Neural cell (in vitro differentiated cells): ENCODE measurements around the gene LGALS3BP. TPM values are rescaled to one million over a fixed set of nuclear protein-coding genes. Genes with fewer than 3 reads are reported as not detected.

Source experiments
- H2AFZ ChIP-seq: fragments of 200-600, 300-800 bp; sonication (generic), shearing (Covaris generic); 2 replicates; pipeline ENCODE4 v1.6.0; 2014; ENCODE audit warnings: low read depth, mild to moderate bottlenecking, antibody characterized with exemption, low read length, moderate library complexity
- H3F3A ChIP-seq: fragments of 200-600 bp; shearing (Covaris generic); 2 replicates; pipeline ENCODE4 v1.6.1; 2016; ENCODE audit warnings: mild to moderate bottlenecking, moderate library complexity, mixed read lengths, antibody characterized with exemption, low read length; ENCODE audit not compliant: insufficient read depth, poor library complexity, severe bottlenecking
- H3K27ac ChIP-seq: fragments of 200-600, 300-800 bp; sonication (generic), shearing (Covaris generic); 2 replicates; pipeline ENCODE4 v1.5.1; 2014; ENCODE audit warnings: mild to moderate bottlenecking, low read length, moderate library complexity
- H3K27me3 ChIP-seq: fragments of 300-800, 200-600 bp; sonication (generic), shearing (Covaris generic); 2 replicates; pipeline ENCODE4 v1.6.0; 2014; ENCODE audit warnings: mild to moderate bottlenecking, low read depth, low read length, moderate library complexity; ENCODE audit not compliant: insufficient read depth
- H3K36me3 ChIP-seq: fragments of 300-800, 200-600 bp; sonication (generic), shearing (Covaris generic); 2 replicates; pipeline ENCODE4 v1.5.1; 2014; ENCODE audit warnings: mild to moderate bottlenecking, antibody characterized with exemption, low read length, moderate library complexity; ENCODE audit not compliant: insufficient read depth
- H3K4me2 ChIP-seq: fragments of 300-800, 200-600 bp; sonication (generic), shearing (Covaris generic); 2 replicates; pipeline ENCODE4 v1.6.0; 2014; ENCODE audit warnings: mild to moderate bottlenecking, low read length
- H3K4me3 ChIP-seq: fragments of 300-800, 200-600 bp; sonication (generic), shearing (Covaris generic); 2 replicates; pipeline ENCODE4 v1.5.1; 2014; ENCODE audit warnings: mild to moderate bottlenecking, low read length, moderate library complexity
- H3K79me2 ChIP-seq: fragments of 200-600 bp; shearing (Covaris generic); replicated peaks from 2 replicates; pipeline ENCODE4 v1.6.0; 2014; ENCODE audit warnings: mild to moderate bottlenecking, low read length, moderate library complexity; ENCODE audit not compliant: insufficient read depth
- H3K9ac ChIP-seq: fragments of 300-800, 200-600 bp; sonication (generic), shearing (Covaris generic); 2 replicates; pipeline ENCODE4 v1.6.1; 2016; ENCODE audit warnings: mild to moderate bottlenecking, low read length, mixed read lengths
- H3K9me2 ChIP-seq: fragments of 200-600 bp; shearing (Covaris generic); 2 replicates; pipeline ENCODE4 v1.6.1; 2016; ENCODE audit warnings: mild to moderate bottlenecking, low read length, mixed read lengths; ENCODE audit not compliant: insufficient read depth
- H3K9me3 ChIP-seq: fragments of 200-600, 300-800 bp; sonication (generic), shearing (Covaris generic); 2 replicates; pipeline ENCODE4 v1.6.1; 2016; ENCODE audit warnings: mild to moderate bottlenecking, mixed run types, low read length, moderate library complexity, mixed read lengths
- H4K20me1 ChIP-seq: fragments of 200-600 bp; shearing (Covaris generic); 2 replicates; pipeline ENCODE4 v1.6.1; 2016; ENCODE audit warnings: mild to moderate bottlenecking, mixed run types; ENCODE audit not compliant: insufficient read depth
- EP300 ChIP-seq: fragments of 450-650 bp; conservative IDR thresholded peaks from 2 replicates; pipeline ENCODE4 v1.6.1; 2014; ENCODE audit warnings: antibody characterized with exemption, mild to moderate bottlenecking, moderate library complexity; ENCODE audit not compliant: poor library complexity, severe bottlenecking
- EZH2 ChIP-seq: fragments of 200-600, 300-800 bp; shearing (Covaris generic), sonication (generic); IDR thresholded peaks from 2 replicates; pipeline ENCODE4 v1.6.1; 2014; ENCODE audit warnings: antibody characterized with exemption, low read length, borderline replicate concordance, mild to moderate bottlenecking; ENCODE audit not compliant: insufficient read depth, poor library complexity, severe bottlenecking
- MXI1 ChIP-seq: fragments of 450-650 bp; conservative IDR thresholded peaks from 2 replicates; pipeline ENCODE4 v1.6.1; 2014; ENCODE audit warnings: antibody characterized with exemption, mild to moderate bottlenecking; ENCODE audit not compliant: poor library complexity, severe bottlenecking
- POLR2AphosphoS5 ChIP-seq: IDR thresholded peaks from 2 replicates; pipeline ENCODE4 v1.6.1; 2012
- RAD21 ChIP-seq: fragments of 450-650 bp; conservative IDR thresholded peaks from 2 replicates; pipeline ENCODE4 v1.6.1; 2014; ENCODE audit warnings: antibody characterized with exemption, mild to moderate bottlenecking, moderate library complexity
- SMC3 ChIP-seq: fragments of 450-650 bp; conservative IDR thresholded peaks from 2 replicates; pipeline ENCODE4 v1.6.1; 2014; ENCODE audit warnings: antibody characterized with exemption, mild to moderate bottlenecking, moderate library complexity; ENCODE audit not compliant: poor library complexity
- TAF1 ChIP-seq: IDR thresholded peaks from 2 replicates; pipeline ENCODE4 v1.6.1; 2012; ENCODE audit warnings: low read depth
- polyA plus RNA-seq: library from polyadenylated mRNA; depleted of rRNA; stranded (reverse); fragments of >200 nt; gene quantifications from 2 replicates; pipeline ENCODE4 v1.2.3, GENCODE V29; 2014
- TF ChIP-seq, protein P1 (sequence below): IDR thresholded peaks from 2 replicates; pipeline ENCODE4 v1.6.1; 2012; ENCODE audit warnings: borderline replicate concordance
- TF ChIP-seq, protein P2 (sequence below): fragments of 450-650 bp; IDR thresholded peaks from 2 replicates; pipeline ENCODE4 v1.5.1; 2014; ENCODE audit warnings: antibody characterized with exemption, mild to moderate bottlenecking, moderate library complexity; ENCODE audit not compliant: poor library complexity, severe bottlenecking

LGALS3BP gene
- polyA plus RNA-seq, 1 donor from 2014 or later, result 5.4 TPM

DNA sequence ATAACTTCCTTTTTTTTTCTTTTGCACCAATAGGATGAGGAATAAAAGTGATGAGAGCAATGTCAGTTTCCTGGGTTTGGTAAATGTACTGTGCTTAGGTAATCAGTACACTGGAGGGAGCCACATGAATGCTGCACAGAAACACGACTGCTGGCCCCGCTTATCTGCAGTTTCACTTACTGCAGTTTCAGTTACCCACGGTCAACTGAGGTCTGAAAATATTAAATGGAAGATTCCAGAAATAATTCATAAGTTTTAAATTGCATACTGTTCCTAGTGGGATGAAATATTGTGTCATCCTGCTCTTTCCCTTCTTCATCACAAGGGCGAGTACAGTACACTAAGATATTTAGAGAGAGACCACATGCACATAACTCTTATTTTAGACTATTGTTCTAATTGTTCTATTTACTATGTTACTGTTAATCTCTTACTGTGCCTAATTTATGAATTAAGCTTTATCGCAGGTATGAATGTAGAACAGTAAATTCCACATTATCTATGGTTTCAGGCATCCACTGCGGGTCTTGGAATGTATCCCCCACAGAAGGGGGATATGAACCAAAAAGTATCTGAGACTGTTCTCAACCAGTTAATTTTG, 6.4 kb upstream of the LGALS3BP start:
- no peaks in the 10 kb centered on the region for H4K20me1 ChIP-seq
- H3K27ac ChIP-seq, result no peak overlapping the region
- no peak overlapping the region for H2AFZ ChIP-seq
- H3K9ac ChIP-seq, result no peak overlapping the region
- H3K36me3 ChIP-seq, result no peaks in the 10 kb centered on the region
- no peaks in the 10 kb centered on the region for H3K27me3 ChIP-seq
- no peaks in the 10 kb centered on the region for H3K9me2 ChIP-seq
- no peaks in the 10 kb centered on the region for H3K79me2 ChIP-seq
- H3K9me3 ChIP-seq, result no peaks in the 10 kb centered on the region
- H3K4me3 ChIP-seq, result no peak overlapping the region
- H3F3A ChIP-seq, result no peaks in the 10 kb centered on the region
- no peak overlapping the region for H3K4me2 ChIP-seq
- no peak for TF ChIP-seq MXI1
- TF ChIP-seq, protein P1, sequence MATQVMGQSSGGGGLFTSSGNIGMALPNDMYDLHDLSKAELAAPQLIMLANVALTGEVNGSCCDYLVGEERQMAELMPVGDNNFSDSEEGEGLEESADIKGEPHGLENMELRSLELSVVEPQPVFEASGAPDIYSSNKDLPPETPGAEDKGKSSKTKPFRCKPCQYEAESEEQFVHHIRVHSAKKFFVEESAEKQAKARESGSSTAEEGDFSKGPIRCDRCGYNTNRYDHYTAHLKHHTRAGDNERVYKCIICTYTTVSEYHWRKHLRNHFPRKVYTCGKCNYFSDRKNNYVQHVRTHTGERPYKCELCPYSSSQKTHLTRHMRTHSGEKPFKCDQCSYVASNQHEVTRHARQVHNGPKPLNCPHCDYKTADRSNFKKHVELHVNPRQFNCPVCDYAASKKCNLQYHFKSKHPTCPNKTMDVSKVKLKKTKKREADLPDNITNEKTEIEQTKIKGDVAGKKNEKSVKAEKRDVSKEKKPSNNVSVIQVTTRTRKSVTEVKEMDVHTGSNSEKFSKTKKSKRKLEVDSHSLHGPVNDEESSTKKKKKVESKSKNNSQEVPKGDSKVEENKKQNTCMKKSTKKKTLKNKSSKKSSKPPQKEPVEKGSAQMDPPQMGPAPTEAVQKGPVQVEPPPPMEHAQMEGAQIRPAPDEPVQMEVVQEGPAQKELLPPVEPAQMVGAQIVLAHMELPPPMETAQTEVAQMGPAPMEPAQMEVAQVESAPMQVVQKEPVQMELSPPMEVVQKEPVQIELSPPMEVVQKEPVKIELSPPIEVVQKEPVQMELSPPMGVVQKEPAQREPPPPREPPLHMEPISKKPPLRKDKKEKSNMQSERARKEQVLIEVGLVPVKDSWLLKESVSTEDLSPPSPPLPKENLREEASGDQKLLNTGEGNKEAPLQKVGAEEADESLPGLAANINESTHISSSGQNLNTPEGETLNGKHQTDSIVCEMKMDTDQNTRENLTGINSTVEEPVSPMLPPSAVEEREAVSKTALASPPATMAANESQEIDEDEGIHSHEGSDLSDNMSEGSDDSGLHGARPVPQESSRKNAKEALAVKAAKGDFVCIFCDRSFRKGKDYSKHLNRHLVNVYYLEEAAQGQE, result no peak

DNA sequence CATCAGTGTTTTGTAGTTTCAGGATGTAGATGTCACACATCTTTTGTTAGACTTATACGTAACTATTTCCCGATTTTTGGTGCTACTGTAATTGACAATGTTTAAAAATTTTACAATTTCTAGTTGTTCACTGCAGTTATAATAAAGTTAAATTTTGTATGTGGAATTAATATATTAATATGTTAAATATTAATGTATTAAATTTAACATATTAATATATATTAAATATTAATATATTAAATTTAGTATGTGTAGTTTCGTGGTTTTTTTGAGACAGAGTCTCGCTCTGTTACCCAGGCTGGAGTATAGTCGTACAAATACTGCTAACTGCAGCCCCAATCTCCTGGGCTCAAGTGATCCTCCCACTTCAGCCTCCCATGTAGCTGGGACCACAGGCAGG, 5.7 kb upstream of the LGALS3BP start:
- no peaks in the 10 kb centered on the region for H4K20me1 ChIP-seq
- no peak overlapping the region for H3K4me2 ChIP-seq
- no peaks in the 10 kb centered on the region for H3K27me3 ChIP-seq
- TF ChIP-seq, protein P1, result no peak
- TF ChIP-seq POLR2AphosphoS5 (no peak), RAD21 (no peak), EP300 (no peak), TAF1 (no peak), SMC3 (no peak), MXI1 (no peak), EZH2 (no peak)
- TF ChIP-seq, protein P2, sequence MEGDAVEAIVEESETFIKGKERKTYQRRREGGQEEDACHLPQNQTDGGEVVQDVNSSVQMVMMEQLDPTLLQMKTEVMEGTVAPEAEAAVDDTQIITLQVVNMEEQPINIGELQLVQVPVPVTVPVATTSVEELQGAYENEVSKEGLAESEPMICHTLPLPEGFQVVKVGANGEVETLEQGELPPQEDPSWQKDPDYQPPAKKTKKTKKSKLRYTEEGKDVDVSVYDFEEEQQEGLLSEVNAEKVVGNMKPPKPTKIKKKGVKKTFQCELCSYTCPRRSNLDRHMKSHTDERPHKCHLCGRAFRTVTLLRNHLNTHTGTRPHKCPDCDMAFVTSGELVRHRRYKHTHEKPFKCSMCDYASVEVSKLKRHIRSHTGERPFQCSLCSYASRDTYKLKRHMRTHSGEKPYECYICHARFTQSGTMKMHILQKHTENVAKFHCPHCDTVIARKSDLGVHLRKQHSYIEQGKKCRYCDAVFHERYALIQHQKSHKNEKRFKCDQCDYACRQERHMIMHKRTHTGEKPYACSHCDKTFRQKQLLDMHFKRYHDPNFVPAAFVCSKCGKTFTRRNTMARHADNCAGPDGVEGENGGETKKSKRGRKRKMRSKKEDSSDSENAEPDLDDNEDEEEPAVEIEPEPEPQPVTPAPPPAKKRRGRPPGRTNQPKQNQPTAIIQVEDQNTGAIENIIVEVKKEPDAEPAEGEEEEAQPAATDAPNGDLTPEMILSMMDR, result no peak
- H3K9me3 ChIP-seq, result no peaks in the 10 kb centered on the region
- no peak overlapping the region for H3K4me3 ChIP-seq
- H3K9me2 ChIP-seq, result no peaks in the 10 kb centered on the region
- H3K36me3 ChIP-seq, result no peaks in the 10 kb centered on the region
- H3K9ac ChIP-seq, result no peak overlapping the region
- no peaks in the 10 kb centered on the region for H3K79me2 ChIP-seq
- no peaks in the 10 kb centered on the region for H3F3A ChIP-seq
- H2AFZ ChIP-seq, result no peak overlapping the region
- no peak overlapping the region for H3K27ac ChIP-seq
